Body of pancreas (tissue), 4 donors: Measurements from ENCODE around the gene POLR2I. TPM values are rescaled to one million over a fixed set of nuclear protein-coding genes. Genes with fewer than 3 reads are reported as not detected.

Source experiments
- ATAC-seq: fragments of 150-250 bp; one replicate; pipeline ENCODE4 v1.9.1; 2016
- DNase-seq, 4 donors: peaks; one replicate each; pipeline ENCODE4 v3.0.0-alpha.2; 2019
- H3K27ac ChIP-seq, 4 donors: fragments of 200-600 bp; sonication (generic); 1 replicate in 3 of 4; 2 replicates in 1 of 4; pipeline versions ENCODE4 v1.5.1 to v1.6.1; 2016 to 2019; ENCODE audit warnings: mild to moderate bottlenecking in 1 of 4, mixed read lengths in 1 of 4, moderate library complexity in 1 of 4
- H3K27me3 ChIP-seq, 2 donors: fragments of 200-600 bp; sonication (generic); one replicate each; pipeline ENCODE4 v1.6.0; 2016; ENCODE audit warnings: mild to moderate bottlenecking in 1 of 2
- H3K36me3 ChIP-seq, 2 donors: fragments of 200-600 bp; sonication (generic); replicated peaks in 1 of 2; 2 replicates each; pipeline ENCODE4 v1.5.1; 2016; ENCODE audit warnings: low read depth in 2 of 2; ENCODE audit not compliant: insufficient read depth in 1 of 2
- H3K4me1 ChIP-seq: fragments of 200-600 bp; sonication (generic); one replicate; pipeline ENCODE4 v1.6.0; 2016
- H3K4me3 ChIP-seq, 2 donors: fragments of 200-600 bp; sonication (generic); 1 replicate in 1 of 2; 2 replicates in 1 of 2; pipeline ENCODE4 v1.5.1; 2016 to 2019
- H3K9me3 ChIP-seq, 3 donors: fragments of 200-600 bp; sonication (generic); 1 replicate in 2 of 3; 2 replicates in 1 of 3; pipeline ENCODE4 v1.5.1; 2016
- POLR2A ChIP-seq, 3 donors: fragments of 450-650 bp; IDR thresholded peaks; one replicate each; pipeline ENCODE4 v1.6.1; 2016; ENCODE audit warnings: antibody characterized with exemption in 3 of 3, mild to moderate bottlenecking in 2 of 3
- WGBS, 2 donors: methylation state at CpG; one replicate each; pipeline ENCODE4 v1.1.5; 2017; 5-methylcytosine and 5-hydroxymethylcytosine counted together
- intact Hi-C: fragments of 100-400 bp; cut with DNase I; formaldehyde crosslinking; loops from one replicate; pipeline ENCODE4 v1.15.1; 2023
- total RNA-seq, 2 donors: library from RNA; depleted of rRNA; stranded (reverse); fragments of >200 nt; gene quantifications; one replicate each; pipeline ENCODE4 v1.1.0, GENCODE V29; 2016
- TF ChIP-seq, protein P1 (sequence below), 7 experiments: fragments of 450-650 bp in 4 of 7; fragments of 200-600 bp in 3 of 7; sonication (generic) in 3 of 7; IDR thresholded peaks; one replicate each; pipeline ENCODE4 v1.5.1; 2016 to 2019; ENCODE audit warnings: antibody characterized with exemption in 7 of 7

Gene POLR2I
- total RNA-seq, 2 donors from 2014 or later = 33.5 to 95.9 TPM

DNA sequence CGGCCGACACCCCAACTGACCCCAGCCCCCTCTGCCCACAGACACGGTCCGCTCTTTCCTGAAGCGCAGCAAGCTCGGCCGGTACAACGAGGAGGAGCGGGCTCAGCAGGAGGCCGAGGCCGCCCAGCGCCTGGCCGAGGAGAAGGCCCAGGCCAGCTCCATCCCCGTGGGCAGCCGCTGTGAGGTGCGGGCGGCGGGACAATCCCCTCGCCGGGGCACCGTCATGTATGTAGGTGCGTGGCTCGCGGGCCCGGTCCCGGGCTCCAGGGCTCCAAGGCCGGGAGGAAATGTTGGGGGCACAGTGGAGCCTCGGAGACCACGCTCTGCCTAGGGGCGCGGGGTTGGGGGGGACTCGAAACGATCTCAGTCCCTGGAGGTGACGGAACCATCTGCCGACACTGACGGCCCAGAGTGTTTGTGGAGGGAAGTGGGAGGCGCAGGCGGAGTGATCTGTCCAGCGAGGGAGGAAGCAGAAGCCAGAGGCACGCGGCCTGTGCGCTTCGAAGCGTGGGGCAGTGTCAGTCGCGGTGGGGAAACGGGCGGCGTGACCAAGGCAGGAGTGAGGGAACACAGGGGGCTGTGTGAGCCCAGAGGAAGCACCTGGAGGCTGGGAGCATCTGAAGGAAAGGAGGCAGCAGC, 6.9 kb upstream of the POLR2I start:
- intact Hi-C loops = loop anchor here (5.0 kb wide), 1 partner anchor 51 kb away; no protein-coding TSS in a partner anchor
- Histone ChIP-seq H3K27ac (no peak overlapping the region), H3K27me3 (no peaks in the 10 kb centered on the region), H3K4me1 (peaks cover under 1% of the 10 kb centered on the region), H3K4me3 (no peak overlapping the region), H3K9me3 (no peaks in the 10 kb centered on the region), H3K36me3 (peaks cover 0 to 3% of the 10 kb centered on the region in 2 donors)
- DNase-seq (no peak), ATAC-seq (no peak)
- TF ChIP-seq, protein P1, sequence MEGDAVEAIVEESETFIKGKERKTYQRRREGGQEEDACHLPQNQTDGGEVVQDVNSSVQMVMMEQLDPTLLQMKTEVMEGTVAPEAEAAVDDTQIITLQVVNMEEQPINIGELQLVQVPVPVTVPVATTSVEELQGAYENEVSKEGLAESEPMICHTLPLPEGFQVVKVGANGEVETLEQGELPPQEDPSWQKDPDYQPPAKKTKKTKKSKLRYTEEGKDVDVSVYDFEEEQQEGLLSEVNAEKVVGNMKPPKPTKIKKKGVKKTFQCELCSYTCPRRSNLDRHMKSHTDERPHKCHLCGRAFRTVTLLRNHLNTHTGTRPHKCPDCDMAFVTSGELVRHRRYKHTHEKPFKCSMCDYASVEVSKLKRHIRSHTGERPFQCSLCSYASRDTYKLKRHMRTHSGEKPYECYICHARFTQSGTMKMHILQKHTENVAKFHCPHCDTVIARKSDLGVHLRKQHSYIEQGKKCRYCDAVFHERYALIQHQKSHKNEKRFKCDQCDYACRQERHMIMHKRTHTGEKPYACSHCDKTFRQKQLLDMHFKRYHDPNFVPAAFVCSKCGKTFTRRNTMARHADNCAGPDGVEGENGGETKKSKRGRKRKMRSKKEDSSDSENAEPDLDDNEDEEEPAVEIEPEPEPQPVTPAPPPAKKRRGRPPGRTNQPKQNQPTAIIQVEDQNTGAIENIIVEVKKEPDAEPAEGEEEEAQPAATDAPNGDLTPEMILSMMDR (IDR thresholded peaks at IDR 0.05) = no peak
- TF ChIP-seq POLR2A (IDR thresholded peaks at IDR 0.05) = no peak
- 85 to 89% methylated on average over 36 to 44 of the region's 49 CpGs for WGBS, 2 donors

DNA sequence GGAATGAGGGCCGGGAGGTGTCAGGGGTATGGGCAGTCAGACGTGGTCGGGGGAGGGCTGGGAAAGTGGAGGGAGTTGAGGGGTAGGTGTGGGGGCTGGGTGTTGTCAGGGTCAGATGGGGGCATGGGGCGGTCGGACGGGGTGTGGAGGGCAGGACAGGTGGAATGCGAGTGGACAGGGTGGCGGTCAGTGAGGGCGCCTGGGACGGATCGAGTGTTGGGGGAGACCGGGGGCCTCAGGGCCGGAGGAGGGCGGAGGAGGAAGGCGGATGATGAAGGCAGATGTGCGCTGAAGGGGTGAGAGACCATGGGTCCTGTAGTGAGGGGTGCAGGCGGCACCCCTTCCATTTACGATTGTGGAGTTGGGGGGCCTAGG, 6.3 kb upstream of the POLR2I start:
- no peak for ATAC-seq
- WGBS, 2 donors = 83 to 93% methylated on average over 18 of the region's 18 CpGs
- peaks cover 0 to 3% of the 10 kb centered on the region in 2 donors for H3K36me3 ChIP-seq

DNA sequence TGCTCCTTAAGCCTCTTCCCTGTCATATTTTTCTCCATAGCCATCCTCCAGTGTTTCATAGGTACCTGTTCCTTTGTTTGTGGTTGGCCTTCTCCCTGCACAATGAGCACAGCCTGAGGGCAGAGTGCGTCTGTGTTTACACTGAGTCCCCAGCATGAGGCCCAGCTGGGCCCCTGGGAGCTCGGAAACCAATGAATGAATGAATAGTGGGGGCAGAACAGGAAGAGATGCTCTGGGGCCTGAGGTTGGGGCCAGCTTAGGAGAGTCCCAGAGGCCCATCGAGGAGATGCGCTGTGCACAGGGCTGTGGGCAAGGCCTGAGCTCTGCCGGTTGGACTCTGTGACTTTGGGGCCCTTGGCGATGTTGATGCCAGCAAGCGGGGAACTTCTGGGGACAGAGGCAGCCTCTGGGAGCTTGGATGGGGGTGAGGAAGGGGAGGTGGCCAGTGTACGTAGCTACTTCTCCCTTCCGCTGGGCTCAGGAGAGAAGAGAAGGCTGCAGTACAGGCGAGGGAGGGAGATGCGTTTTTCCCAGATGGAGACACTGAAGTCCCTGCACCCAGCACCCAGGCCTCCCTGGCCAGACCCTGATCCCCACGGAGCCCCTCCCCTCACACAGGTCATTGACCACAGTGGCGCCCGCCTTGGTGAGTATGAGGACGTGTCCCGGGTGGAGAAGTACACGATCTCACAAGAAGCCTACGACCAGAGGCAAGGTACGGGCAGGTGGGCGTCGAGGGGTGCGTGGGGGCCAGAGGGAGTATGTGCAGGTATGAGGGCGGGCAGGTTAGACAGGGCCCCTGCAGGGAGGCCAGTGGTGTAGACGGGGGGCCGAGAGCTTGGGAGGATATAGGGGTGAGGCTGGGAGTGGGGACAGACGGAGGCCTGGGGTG, 5.7 kb upstream of the POLR2I start:
- ATAC-seq = no peak
- 88 to 92% methylated on average over 24 to 25 of the region's 26 CpGs for WGBS, 2 donors

More for the DNA sequence above, 6.3 kb upstream of the POLR2I start:
- Histone ChIP-seq H3K4me3 (no peak overlapping the region), H3K9me3 (no peaks in the 10 kb centered on the region), H3K27me3 (no peaks in the 10 kb centered on the region), H3K4me1 (peaks cover 7% of the 10 kb centered on the region), H3K27ac (no peak overlapping the region)
- intact Hi-C loops = loop anchor here (5.0 kb wide), 1 partner anchor 51 kb away; no protein-coding TSS in a partner anchor
- DNase-seq = no peak
- no peak for TF ChIP-seq POLR2A (IDR thresholded peaks at IDR 0.05)
- TF ChIP-seq, protein P1 (IDR thresholded peaks at IDR 0.05) = no peak

DNA sequence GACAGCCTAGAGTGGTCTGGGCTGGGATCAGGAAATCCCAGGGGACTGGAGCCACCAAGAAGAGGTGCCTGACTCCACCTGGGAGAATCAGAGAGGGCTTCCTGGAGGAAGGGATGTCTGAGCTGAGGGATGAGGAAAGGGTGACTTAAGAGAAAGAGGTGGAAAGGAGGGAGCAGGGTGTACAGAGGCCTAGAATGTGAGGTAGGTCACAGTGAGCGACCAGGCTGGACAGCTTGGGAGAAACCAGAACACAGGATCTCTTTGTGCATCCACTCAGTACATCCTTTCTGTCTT, 1.6 kb upstream of the POLR2I start:
- Histone ChIP-seq H3K27ac (peak overlapping the region in 2 of 4 donors; percentile 85 to 92), H3K36me3 (no peaks in the 10 kb centered on the region)
- ATAC-seq = no peak

More for the DNA sequence above, 5.7 kb upstream of the POLR2I start:
- no peak overlapping the region for H3K4me3 ChIP-seq
- no peaks in the 10 kb centered on the region for H3K27me3 ChIP-seq
- H3K27ac ChIP-seq = no peak overlapping the region
- H3K9me3 ChIP-seq = no peaks in the 10 kb centered on the region
- intact Hi-C loops = loop anchor here (5.0 kb wide), 1 partner anchor 52 kb away; no protein-coding TSS in a partner anchor
- H3K4me1 ChIP-seq = peaks cover 10% of the 10 kb centered on the region
- no peak for DNase-seq
- H3K36me3 ChIP-seq = peaks cover 0 to 3% of the 10 kb centered on the region in 2 donors
- TF ChIP-seq, protein P1 (IDR thresholded peaks at IDR 0.05) = no peak
- no peak for TF ChIP-seq POLR2A (IDR thresholded peaks at IDR 0.05)

More for the DNA sequence above, 1.6 kb upstream of the POLR2I start:
- Histone ChIP-seq H3K27me3 (no peaks in the 10 kb centered on the region), H3K9me3 (no peaks in the 10 kb centered on the region), H3K4me3 (no peak overlapping the region), H3K4me1 (peaks cover 20% of the 10 kb centered on the region)
- TF ChIP-seq POLR2A (IDR thresholded peaks at IDR 0.05) = no peak
- TF ChIP-seq, protein P1 (IDR thresholded peaks at IDR 0.05) = no peak
- WGBS, 2 donors = 95 to 100% methylated on average over 1 of the region's 1 CpG
- DNase-seq = no peak
- intact Hi-C loops = no loop called here
